DMS53 treated with DMSO at 0.1 percent for 48 hours (cell line): ENCODE data around the gene ARHGAP26.

Experiments used
- DNase-seq: peaks from one replicate; lab custom pipeline; 2025; ENCODE audit not compliant: unreplicated experiment; lab: John Stamatoyannopoulos, UW

ARHGAP26 gene

GRCh38 chr5:143168921-143169810 is 399.0 kb downstream of the ARHGAP26 start:
- DNase-seq, result no peak

DNA sequence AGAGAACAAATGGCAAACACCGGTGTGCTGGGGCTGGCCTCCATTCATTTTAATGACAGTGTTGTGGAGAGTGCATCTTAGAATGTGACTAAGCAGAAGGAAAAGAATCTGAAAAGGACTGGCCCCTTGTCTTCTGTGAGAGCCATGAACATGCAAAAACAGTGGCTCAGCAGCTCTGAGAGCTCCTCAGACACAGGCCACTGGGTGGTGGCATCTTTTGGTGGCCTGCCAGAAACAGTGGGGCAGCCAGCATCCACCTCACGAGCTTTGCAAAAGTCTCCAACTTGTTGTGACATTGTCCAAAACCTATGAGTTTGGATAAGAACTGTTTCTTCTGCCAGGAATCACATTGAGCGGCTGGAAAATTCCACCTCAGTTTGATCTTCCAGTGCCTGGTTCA is 399.9 kb downstream of the ARHGAP26 start:
- no peak for DNase-seq

- DNase-seq, result no peak
Measured at GRCh38 chr5:143170977-143171376, 400.8 kb downstream of the ARHGAP26 start.

DNA sequence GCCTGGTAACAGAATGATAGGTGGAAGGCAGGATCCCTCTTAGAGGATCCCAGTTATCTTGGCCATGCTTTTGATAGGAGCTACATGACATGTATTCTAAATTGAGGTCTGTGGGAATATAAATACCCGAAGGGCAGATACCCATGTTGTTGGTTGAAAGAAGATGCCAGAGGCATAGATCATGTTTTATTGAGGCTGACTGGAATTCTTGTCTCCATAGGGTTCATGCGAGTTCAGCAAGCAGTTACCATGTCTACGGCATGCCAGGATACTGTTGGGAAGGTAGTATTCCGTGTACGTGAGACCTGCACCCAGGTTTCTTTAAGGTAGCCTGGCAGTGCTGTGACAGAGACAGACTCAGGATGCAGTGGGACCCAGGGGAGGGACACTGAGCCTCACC is 402.6 kb downstream of the ARHGAP26 start:
- no peak for DNase-seq

GRCh38 chr5:143173139-143173889 is 403.1 kb downstream of the ARHGAP26 start:
- no peak for DNase-seq

GRCh38 chr5:143174714-143175398 is 404.7 kb downstream of the ARHGAP26 start:
- no peak for DNase-seq

GRCh38 chr5:143176048-143176447 is 405.9 kb downstream of the ARHGAP26 start:
- DNase-seq, result no peak

GRCh38 chr5:143177263-143177983 is 407.2 kb downstream of the ARHGAP26 start:
- DNase-seq, result peak; percentile 59

- no peak for DNase-seq
Measured at GRCh38 chr5:143179126-143179740, 409.1 kb downstream of the ARHGAP26 start.

GRCh38 chr5:143180751-143181150 is 410.6 kb downstream of the ARHGAP26 start:
- DNase-seq, result no peak

DNA sequence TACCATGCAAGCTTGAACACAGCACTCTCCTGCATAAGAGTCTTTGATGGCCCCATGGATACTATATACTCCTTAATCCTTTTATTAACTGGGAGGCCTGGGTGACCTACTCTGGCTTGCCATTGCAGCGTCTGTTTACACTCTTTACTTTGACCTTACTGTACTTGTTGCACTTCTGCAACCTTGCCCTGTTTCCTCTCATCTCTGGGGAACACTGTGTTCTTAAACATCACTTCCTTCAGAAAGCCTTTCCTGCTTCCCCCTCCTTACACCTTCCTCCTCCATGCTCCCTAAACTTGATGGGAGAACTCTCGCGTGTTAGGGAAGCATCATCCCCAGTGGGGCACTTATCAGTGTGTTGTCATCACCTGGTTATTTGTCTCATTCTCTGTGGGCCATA is 411.0 kb downstream of the ARHGAP26 start:
- no peak for DNase-seq

DNA sequence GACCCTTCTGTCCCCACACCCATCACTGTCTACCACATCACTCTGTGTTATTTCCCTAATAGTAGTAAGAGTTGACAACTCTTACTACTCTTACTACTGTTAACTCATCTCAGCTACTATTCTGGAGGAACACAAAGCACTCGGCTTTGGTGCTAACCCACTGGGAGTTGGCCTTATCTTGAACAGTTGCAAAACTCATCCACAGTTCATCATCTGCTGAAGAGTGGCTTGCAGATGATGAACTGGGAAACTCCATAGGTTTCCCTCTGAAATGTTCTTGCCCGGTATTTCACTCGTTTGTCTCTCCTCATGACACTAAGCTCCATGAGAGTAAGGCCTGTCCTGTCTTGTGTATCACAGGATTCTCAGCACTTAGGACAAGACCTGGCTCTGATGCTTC is 411.9 kb downstream of the ARHGAP26 start:
- no peak for DNase-seq

- DNase-seq, result peak; percentile 12
Measured at GRCh38 chr5:143182901-143183820, 413.0 kb downstream of the ARHGAP26 start.

DNA sequence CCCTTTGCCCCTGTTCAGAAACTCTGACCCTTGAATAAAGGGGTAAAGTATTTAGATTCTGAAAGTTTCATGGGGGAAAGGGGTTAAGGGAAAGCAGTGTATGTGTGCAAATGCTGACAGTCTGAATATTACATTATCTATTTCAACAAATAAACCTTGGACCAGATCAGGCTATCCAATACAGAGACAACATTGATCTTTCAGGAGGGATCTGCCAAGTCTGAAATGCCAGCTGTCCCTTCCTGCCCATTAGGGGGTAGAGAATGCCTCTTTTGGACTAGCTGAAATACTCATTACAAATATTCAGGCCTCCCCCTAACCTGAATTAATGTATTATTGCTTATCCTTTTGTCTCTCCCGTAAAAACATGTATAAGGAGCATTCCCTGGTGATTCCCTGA is 413.8 kb downstream of the ARHGAP26 start:
- no peak for DNase-seq

DNA sequence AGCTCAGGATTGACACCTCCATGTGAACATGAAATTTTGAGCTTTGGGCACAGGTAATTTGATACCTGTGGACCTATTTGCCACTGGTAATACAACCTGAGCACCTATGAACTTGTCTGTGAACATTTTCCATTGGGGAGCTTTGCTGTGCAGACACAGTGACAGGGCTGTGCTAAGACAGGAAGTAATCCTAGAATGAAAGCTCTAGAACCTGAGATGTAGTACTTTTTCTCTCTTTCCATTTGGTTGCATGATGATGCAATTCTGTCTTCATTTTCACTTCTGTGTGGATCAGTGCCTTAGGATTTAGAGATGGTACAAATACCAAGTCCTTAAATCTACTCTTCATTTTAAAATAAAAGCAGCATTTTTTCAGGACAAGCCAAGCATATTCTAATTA is 416.4 kb downstream of the ARHGAP26 start:
- DNase-seq, result no peak

GRCh38 chr5:143187495-143187894 is 417.3 kb downstream of the ARHGAP26 start:
- DNase-seq, result no peak

- DNase-seq, result no peak
Measured at GRCh38 chr5:143188083-143188482, 417.9 kb downstream of the ARHGAP26 start.

GRCh38 chr5:143188692-143189091 is 418.5 kb downstream of the ARHGAP26 start:
- DNase-seq, result no peak

GRCh38 chr5:143190260-143190810 is 420.2 kb downstream of the ARHGAP26 start:
- no peak for DNase-seq
